Measurements from ENCODE around the gene KBTBD4. TPM values are rescaled to one million over a fixed set of nuclear protein-coding genes. Genes with fewer than 3 reads are reported as not detected.
"Not testable (repeated sequence)": the region's sequence is repeated elsewhere in the genome, so short reads cannot be mapped to it uniquely, and the experiment has no call there.

KBTBD4 gene
- total RNA-seq, 2 donors from 2014 or later, result 3.6 to 6.7 TPM

- no peaks in the 10 kb centered on the region for H3K9me3 ChIP-seq
- ATAC-seq (no peak), DNase-seq (no peak)
- intact Hi-C loops (cut with DNase I), result no loop called here
- WGBS, 2 donors, result 94 to 96% methylated on average over 4 of the region's 4 CpGs
- no peaks in the 10 kb centered on the region for H3K27me3 ChIP-seq
- H3K36me3 ChIP-seq (replicated peaks in 1 of 2; ENCODE audit: insufficient read depth in 1 of 2, low read depth in 2 of 2), result no peaks in the 10 kb centered on the region
- TF ChIP-seq POLR2A (IDR thresholded peaks at IDR 0.05), result no peak
- TF ChIP-seq CTCF (IDR thresholded peaks at IDR 0.05), result no peak
- peaks cover 16% of the 10 kb centered on the region for H3K4me1 ChIP-seq
- H3K4me3 ChIP-seq, result no peak overlapping the region
- no peak overlapping the region for H3K27ac ChIP-seq
These were observed 48.8 kb downstream of the KBTBD4 start for GRCh38 chr11:47529951-47530350.

GRCh38 chr11:47527186-47527585, 51.6 kb downstream of the KBTBD4 start:
- TF ChIP-seq POLR2A (IDR thresholded peaks at IDR 0.05) (no peak), CTCF (IDR thresholded peaks at IDR 0.05) (no peak)
- no peak for ATAC-seq
- 86 to 93% methylated on average over 6 of the region's 6 CpGs for WGBS, 2 donors
- H3K27ac ChIP-seq, result no peak overlapping the region
- no peaks in the 10 kb centered on the region for H3K9me3 ChIP-seq
- DNase-seq, result no peak
- no peaks in the 10 kb centered on the region for H3K36me3 ChIP-seq (replicated peaks in 1 of 2; ENCODE audit: insufficient read depth in 1 of 2, low read depth in 2 of 2)
- peaks cover 29% of the 10 kb centered on the region for H3K4me1 ChIP-seq
- H3K4me3 ChIP-seq, result no peak overlapping the region
- no peaks in the 10 kb centered on the region for H3K27me3 ChIP-seq
- intact Hi-C loops (cut with DNase I), result no loop called here

GRCh38 chr11:47526032-47526431, 52.7 kb downstream of the KBTBD4 start:
- DNase-seq, H3K4me3 ChIP-seq: not testable (repeated sequence)

GRCh38 chr11:47524291-47524874, 54.4 kb downstream of the KBTBD4 start:
- Histone ChIP-seq H3K4me1 (peaks cover 29% of the 10 kb centered on the region), H3K9me3 (no peaks in the 10 kb centered on the region)

More at GRCh38 chr11:47526032-47526431, 52.7 kb downstream of the KBTBD4 start:
- ATAC-seq; H3K9me3 ChIP-seq; intact Hi-C loops (cut with DNase I); H3K27me3 ChIP-seq; H3K27ac ChIP-seq; H3K36me3 ChIP-seq (replicated peaks in 1 of 2; ENCODE audit: insufficient read depth in 1 of 2, low read depth in 2 of 2): not testable (repeated sequence)
- peaks cover 29% of the 10 kb centered on the region for H3K4me1 ChIP-seq
- 86% methylated on average over 9 of the region's 9 CpGs for WGBS, 2 donors

More at GRCh38 chr11:47524291-47524874, 54.4 kb downstream of the KBTBD4 start:
- DNase-seq, result peak in 3 of 4 donors; percentile 20 to 38 (median 29)
- intact Hi-C loops (cut with DNase I), result no loop called here
- Histone ChIP-seq H3K4me3 (no peak overlapping the region), H3K36me3 (replicated peaks in 1 of 2; ENCODE audit: insufficient read depth in 1 of 2, low read depth in 2 of 2) (no peaks in the 10 kb centered on the region), H3K27ac (peak overlapping the region; percentile 23 to 63 (median 42)), H3K27me3 (no peaks in the 10 kb centered on the region)
- TF ChIP-seq CTCF (IDR thresholded peaks at IDR 0.05), result no peak
- TF ChIP-seq POLR2A (IDR thresholded peaks at IDR 0.05), result no peak
- ATAC-seq, result no peak
- 25 to 33% methylated on average over 7 to 9 of the region's 9 CpGs for WGBS, 2 donors
